HEK293 (cell line): ENCODE data around the gene NINJ2.

Experiments used
- CTCF ChIA-PET: fragments of 350-600 bp; formaldehyde crosslinking; extraction: SDS; loops from one replicate; lab custom pipeline; 2021; ENCODE audit warnings: antibody characterized with exemption; lab: Yijun Ruan, JAX
- POLR2A ChIA-PET: fragments of 300-600 bp; formaldehyde crosslinking; extraction: SDS; loops from one replicate; lab custom pipeline; 2020; ENCODE audit warnings: antibody characterized with exemption, inconsistent platforms; lab: Yijun Ruan, JAX
- H3K27ac ChIP-seq: fragments of 200-500 bp; sonication (Bioruptor generic); 2 replicates; pipeline ENCODE4 v1.5.1; 2014; ENCODE audit warnings: low read depth, low read length, control low read depth, inconsistent platforms; ENCODE audit errors: extremely low read depth
- H3K36me3 ChIP-seq, 2 experiments: fragments of 200-500 bp in 1 of 2; sonication (Bioruptor generic) in 1 of 2; 1 replicate in 1 of 2; 2 replicates in 1 of 2; pipeline ENCODE4 v1.5.1; 2014 to 2017; ENCODE audit warnings: inconsistent platforms in 2 of 2, low read length in 2 of 2; ENCODE audit not compliant: control insufficient read depth in 2 of 2, insufficient read depth in 1 of 2
- H3K4me1 ChIP-seq: fragments of 200-500 bp; sonication (Bioruptor generic); 2 replicates; pipeline ENCODE4 v1.5.1; 2014; ENCODE audit warnings: mild to moderate bottlenecking, low read length, inconsistent platforms; ENCODE audit not compliant: control insufficient read depth, insufficient read depth
- H3K4me3 ChIP-seq: 2 replicates; pipeline ENCODE4 v1.5.1; 2011; ENCODE audit warnings: low read depth, mild to moderate bottlenecking, control low read depth, low read length, moderate library complexity
- H3K9me3 ChIP-seq: fragments of 200-500 bp; sonication (Bioruptor generic); 2 replicates; pipeline ENCODE4 v1.5.1; 2014; ENCODE audit warnings: low read depth, low read length, inconsistent platforms; ENCODE audit not compliant: control insufficient read depth, insufficient read depth
- KLF16 ChIP-seq: fragments of 450-650 bp; formaldehyde crosslinking; IDR thresholded peaks from 2 replicates; pipeline ENCODE4 v1.5.1; 2017; ENCODE audit warnings: missing biosample characterization, missing genetic modification characterization
- KLF8 ChIP-seq: fragments of 450-650 bp; formaldehyde crosslinking; IDR thresholded peaks from 2 replicates; pipeline ENCODE4 v1.5.1; 2016; ENCODE audit warnings: missing biosample characterization, missing genetic modification characterization
- SP7 ChIP-seq: fragments of 450-650 bp; formaldehyde crosslinking; IDR thresholded peaks from 2 replicates; pipeline ENCODE4 v1.5.1; 2016; ENCODE audit warnings: missing biosample characterization, missing genetic modification characterization
- WT1 ChIP-seq: fragments of 450-650 bp; formaldehyde crosslinking; IDR thresholded peaks from 2 replicates; pipeline ENCODE4 v1.5.1; 2016; ENCODE audit warnings: missing biosample characterization, missing genetic modification characterization
- ZNF2 ChIP-seq: fragments of 450-650 bp; formaldehyde crosslinking; IDR thresholded peaks from 2 replicates; pipeline ENCODE4 v1.5.1; 2016; ENCODE audit warnings: missing biosample characterization, missing genetic modification characterization
- ZNF214 ChIP-seq: fragments of 450-650 bp; formaldehyde crosslinking; IDR thresholded peaks from 2 replicates; pipeline ENCODE4 v1.5.1; 2017; ENCODE audit warnings: missing biosample characterization, mild to moderate bottlenecking, missing genetic modification characterization, borderline replicate concordance
- ZNF266 ChIP-seq: fragments of 450-650 bp; formaldehyde crosslinking; IDR thresholded peaks from 2 replicates; pipeline ENCODE4 v1.5.1; 2016; ENCODE audit warnings: missing biosample characterization, missing genetic modification characterization, low read depth
- ZNF391 ChIP-seq: fragments of 450-650 bp; formaldehyde crosslinking; IDR thresholded peaks from 2 replicates; pipeline ENCODE4 v1.5.1; 2016; ENCODE audit warnings: low read depth, missing biosample characterization, missing genetic modification characterization, borderline replicate concordance
- ZNF423 ChIP-seq: fragments of 450-650 bp; formaldehyde crosslinking; IDR thresholded peaks from 2 replicates; pipeline ENCODE4 v1.5.1; 2016; ENCODE audit warnings: missing biosample characterization, missing genetic modification characterization
- ZNF555 ChIP-seq: fragments of 450-650 bp; formaldehyde crosslinking; conservative IDR thresholded peaks from 2 replicates; pipeline ENCODE4 v1.5.1; 2017; ENCODE audit warnings: missing biosample characterization, mild to moderate bottlenecking, missing genetic modification characterization, inconsistent platforms
- ZNF558 ChIP-seq: fragments of 450-650 bp; formaldehyde crosslinking; IDR thresholded peaks from 2 replicates; pipeline ENCODE4 v1.5.1; 2016; ENCODE audit warnings: missing biosample characterization, missing genetic modification characterization
- ZNF610 ChIP-seq: fragments of 450-650 bp; formaldehyde crosslinking; IDR thresholded peaks from 2 replicates; pipeline ENCODE4 v1.5.1; 2016; ENCODE audit warnings: missing biosample characterization, missing genetic modification characterization, borderline replicate concordance
- ZNF664 ChIP-seq: fragments of 450-650 bp; formaldehyde crosslinking; IDR thresholded peaks from 2 replicates; pipeline ENCODE4 v1.5.1; 2016; ENCODE audit warnings: missing biosample characterization, missing genetic modification characterization
- ZNF843 ChIP-seq: fragments of 450-650 bp; formaldehyde crosslinking; IDR thresholded peaks from 2 replicates; pipeline ENCODE4 v1.5.1; 2016; ENCODE audit warnings: missing biosample characterization, missing genetic modification characterization
- TF ChIP-seq, protein P1 (sequence below): fragments of 450-650 bp; formaldehyde crosslinking; IDR thresholded peaks from 2 replicates; pipeline ENCODE4 v1.5.1; 2017; ENCODE audit warnings: missing biosample characterization, missing genetic modification characterization
- TF ChIP-seq, protein P2 (sequence below): fragments of 450-650 bp; formaldehyde crosslinking; IDR thresholded peaks from 2 replicates; pipeline ENCODE4 v1.5.1; 2016; ENCODE audit warnings: missing biosample characterization, missing genetic modification characterization, low read depth
- TF ChIP-seq, protein P3 (sequence below): fragments of 450-650 bp; IDR thresholded peaks from 2 replicates; pipeline ENCODE4 v1.5.1; 2018; ENCODE audit warnings: missing biosample characterization, missing genetic modification characterization
- TF ChIP-seq, protein P4 (sequence below): fragments of 450-650 bp; formaldehyde crosslinking; IDR thresholded peaks from 2 replicates; pipeline ENCODE4; 2016; ENCODE audit warnings: missing biosample characterization, missing genetic modification characterization

The NINJ2 gene

DNA sequence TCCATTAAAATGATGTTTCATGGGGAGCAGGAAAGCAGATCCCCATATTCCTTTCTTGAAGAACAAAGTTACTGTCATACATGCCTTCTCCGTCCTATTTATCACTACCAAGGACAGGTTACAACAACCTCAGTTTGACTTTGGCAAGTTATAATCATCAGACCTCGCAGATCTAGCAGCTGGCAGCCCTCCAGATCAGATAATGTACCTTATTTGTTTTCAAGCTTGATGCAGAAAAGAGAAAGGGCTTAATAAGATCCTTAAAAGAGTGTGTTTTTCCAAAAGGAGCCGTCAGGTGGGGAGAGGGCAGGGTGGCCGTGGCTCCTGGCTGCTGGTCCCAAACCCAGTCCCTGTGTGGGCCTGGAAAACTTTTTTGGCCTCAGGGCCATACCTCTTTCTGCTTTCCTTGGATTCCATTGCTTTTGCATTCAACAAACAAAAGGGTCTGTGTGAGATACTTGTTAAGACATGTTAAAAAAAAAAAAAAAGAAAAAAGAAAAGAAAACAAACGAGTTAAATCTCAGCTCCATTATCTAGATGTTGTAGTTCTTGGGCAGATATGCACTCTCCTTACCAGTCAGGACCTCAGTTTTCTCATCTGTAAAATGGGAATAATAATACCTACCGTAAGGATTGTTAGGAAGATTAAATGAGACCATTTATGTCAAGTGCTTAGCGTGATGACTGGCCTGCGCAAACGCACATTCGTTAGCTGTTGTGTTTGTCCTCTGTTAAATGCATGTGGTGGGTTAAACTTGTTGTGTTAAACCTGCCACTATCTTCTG, 138.9 kb downstream of the NINJ2 start:
- Histone ChIP-seq H3K4me1 (no peaks in the 10 kb centered on the region), H3K27ac (no peak overlapping the region), H3K36me3 (no peaks in the 10 kb centered on the region), H3K4me3 (no peak overlapping the region), H3K9me3 (no peaks in the 10 kb centered on the region)
- ChIA-PET POLR2A (interaction anchor here (0.6 kb wide), 1 partner anchor 14 kb away, joined by 7 read pairs; no protein-coding TSS in a partner anchor), CTCF (interaction anchor here (0.9 to 1.1 kb wide), 2 partner anchors 23 to 82 kb away, joined by 3 to 4 read pairs; no protein-coding TSS in a partner anchor)
- TF ChIP-seq ZNF214, result no peak
- no peak for TF ChIP-seq ZNF610
- TF ChIP-seq SP7 (tag by site-specific recombination), result 0 out of 2 replicates have a peak, but pooled peaks have one; percentile 41
- TF ChIP-seq, protein P1, sequence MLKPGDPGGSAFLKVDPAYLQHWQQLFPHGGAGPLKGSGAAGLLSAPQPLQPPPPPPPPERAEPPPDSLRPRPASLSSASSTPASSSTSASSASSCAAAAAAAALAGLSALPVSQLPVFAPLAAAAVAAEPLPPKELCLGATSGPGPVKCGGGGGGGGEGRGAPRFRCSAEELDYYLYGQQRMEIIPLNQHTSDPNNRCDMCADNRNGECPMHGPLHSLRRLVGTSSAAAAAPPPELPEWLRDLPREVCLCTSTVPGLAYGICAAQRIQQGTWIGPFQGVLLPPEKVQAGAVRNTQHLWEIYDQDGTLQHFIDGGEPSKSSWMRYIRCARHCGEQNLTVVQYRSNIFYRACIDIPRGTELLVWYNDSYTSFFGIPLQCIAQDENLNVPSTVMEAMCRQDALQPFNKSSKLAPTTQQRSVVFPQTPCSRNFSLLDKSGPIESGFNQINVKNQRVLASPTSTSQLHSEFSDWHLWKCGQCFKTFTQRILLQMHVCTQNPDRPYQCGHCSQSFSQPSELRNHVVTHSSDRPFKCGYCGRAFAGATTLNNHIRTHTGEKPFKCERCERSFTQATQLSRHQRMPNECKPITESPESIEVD, result peak; percentile 38; the same call in 1 of the 2 replicates
- peak; percentile 11; the same call in 1 of the 2 replicates for TF ChIP-seq KLF8 (tag by site-specific recombination)
- 0 out of 2 replicates have a peak, but pooled peaks have one; percentile 18 for TF ChIP-seq ZNF664 (tag by site-specific recombination)
- TF ChIP-seq, protein P2, sequence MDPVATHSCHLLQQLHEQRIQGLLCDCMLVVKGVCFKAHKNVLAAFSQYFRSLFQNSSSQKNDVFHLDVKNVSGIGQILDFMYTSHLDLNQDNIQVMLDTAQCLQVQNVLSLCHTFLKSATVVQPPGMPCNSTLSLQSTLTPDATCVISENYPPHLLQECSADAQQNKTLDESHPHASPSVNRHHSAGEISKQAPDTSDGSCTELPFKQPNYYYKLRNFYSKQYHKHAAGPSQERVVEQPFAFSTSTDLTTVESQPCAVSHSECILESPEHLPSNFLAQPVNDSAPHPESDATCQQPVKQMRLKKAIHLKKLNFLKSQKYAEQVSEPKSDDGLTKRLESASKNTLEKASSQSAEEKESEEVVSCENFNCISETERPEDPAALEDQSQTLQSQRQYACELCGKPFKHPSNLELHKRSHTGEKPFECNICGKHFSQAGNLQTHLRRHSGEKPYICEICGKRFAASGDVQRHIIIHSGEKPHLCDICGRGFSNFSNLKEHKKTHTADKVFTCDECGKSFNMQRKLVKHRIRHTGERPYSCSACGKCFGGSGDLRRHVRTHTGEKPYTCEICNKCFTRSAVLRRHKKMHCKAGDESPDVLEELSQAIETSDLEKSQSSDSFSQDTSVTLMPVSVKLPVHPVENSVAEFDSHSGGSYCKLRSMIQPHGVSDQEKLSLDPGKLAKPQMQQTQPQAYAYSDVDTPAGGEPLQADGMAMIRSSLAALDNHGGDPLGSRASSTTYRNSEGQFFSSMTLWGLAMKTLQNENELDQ (tag by site-specific recombination), result no peak
- TF ChIP-seq ZNF2 (tag by site-specific recombination), result no peak

DNA sequence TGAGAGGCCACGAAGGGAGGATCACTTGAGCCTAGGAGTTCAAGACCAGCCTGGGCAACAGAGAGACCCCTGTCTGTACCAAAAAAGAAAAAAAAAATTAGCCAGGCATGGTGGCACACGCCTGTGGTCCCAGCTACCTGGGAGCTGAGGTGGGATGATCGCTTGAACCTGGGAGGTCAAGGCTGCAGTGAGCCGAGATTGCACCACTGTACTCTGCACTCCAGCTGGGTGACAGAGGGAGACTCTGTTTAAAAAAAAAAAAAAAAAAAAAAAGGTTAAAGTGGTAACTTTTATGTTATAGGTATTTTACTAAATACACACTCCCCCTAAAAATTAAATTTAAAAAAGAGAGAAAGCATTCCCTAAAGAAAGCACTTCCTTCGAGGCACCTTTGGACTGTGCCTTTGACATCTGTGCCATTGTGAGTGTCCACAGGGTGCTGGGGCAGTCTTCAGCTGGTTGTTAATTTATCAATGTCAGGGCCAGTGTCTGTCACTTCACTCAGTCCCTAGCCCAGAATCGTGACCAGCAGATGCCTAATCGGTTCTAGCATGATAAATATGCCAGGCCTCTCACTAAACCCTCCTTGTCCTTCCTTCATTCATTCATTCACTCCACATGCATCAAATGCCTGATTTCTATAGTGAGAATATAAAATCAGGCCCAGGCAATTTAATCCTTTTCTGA, 140.4 kb downstream of the NINJ2 start:
- Histone ChIP-seq H3K36me3 (no peaks in the 10 kb centered on the region), H3K27ac (no peak overlapping the region), H3K4me1 (no peaks in the 10 kb centered on the region), H3K4me3 (no peak overlapping the region), H3K9me3 (no peaks in the 10 kb centered on the region)
- TF ChIP-seq KLF16 (tag by site-specific recombination), result no peak
- ChIA-PET POLR2A (no interaction called here), CTCF (interaction anchor here (0.6 kb wide), 1 partner anchor 75 kb away, joined by 7 read pairs; no protein-coding TSS in a partner anchor)

DNA sequence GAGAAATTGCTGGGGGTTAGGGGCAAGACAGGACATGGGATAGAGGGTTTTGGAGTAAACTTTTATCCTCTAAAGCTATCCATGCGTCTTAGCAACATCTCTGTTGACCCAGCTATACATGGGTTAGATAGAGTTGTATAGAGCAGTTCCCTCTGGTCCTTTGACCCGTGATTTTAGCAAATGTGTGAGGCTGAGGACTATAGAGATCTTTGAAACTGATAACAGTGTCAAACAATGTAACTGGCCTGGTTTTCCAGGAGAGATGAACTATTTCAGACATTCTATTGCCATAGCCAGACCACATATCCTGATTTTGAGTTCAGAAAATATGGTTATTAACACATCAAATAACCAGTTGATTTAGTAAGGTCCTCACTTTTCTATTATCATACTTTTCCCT, 143.1 kb downstream of the NINJ2 start:
- TF ChIP-seq ZNF610 (no peak), ZNF266 (tag by site-specific recombination) (no peak), ZNF423 (tag by site-specific recombination) (no peak), ZNF555 (no peak), WT1 (tag by site-specific recombination) (no peak), ZNF391 (tag by site-specific recombination) (no peak), ZNF558 (no peak), ZNF843 (tag by site-specific recombination) (no peak)
- TF ChIP-seq, protein P3, sequence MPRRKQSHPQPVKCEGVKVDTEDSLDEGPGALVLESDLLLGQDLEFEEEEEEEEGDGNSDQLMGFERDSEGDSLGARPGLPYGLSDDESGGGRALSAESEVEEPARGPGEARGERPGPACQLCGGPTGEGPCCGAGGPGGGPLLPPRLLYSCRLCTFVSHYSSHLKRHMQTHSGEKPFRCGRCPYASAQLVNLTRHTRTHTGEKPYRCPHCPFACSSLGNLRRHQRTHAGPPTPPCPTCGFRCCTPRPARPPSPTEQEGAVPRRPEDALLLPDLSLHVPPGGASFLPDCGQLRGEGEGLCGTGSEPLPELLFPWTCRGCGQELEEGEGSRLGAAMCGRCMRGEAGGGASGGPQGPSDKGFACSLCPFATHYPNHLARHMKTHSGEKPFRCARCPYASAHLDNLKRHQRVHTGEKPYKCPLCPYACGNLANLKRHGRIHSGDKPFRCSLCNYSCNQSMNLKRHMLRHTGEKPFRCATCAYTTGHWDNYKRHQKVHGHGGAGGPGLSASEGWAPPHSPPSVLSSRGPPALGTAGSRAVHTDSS, result no peak
- TF ChIP-seq, protein P4, sequence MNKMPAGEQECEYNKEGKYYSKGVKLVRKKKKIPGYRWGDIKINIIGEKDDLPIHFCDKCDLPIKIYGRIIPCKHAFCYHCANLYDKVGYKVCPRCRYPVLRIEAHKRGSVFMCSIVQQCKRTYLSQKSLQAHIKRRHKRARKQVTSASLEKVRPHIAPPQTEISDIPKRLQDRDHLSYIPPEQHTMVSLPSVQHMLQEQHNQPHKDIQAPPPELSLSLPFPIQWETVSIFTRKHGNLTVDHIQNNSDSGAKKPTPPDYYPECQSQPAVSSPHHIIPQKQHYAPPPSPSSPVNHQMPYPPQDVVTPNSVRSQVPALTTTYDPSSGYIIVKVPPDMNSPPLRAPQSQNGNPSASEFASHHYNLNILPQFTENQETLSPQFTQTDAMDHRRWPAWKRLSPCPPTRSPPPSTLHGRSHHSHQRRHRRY (tag by site-specific recombination), result no peak
- ChIA-PET CTCF (interaction anchor here (1.0 to 2.1 kb wide), 6 partner anchors 10 to 78 kb away, joined by 3 to 7 read pairs (median 4); no protein-coding TSS in a partner anchor), POLR2A (no interaction called here)
- Histone ChIP-seq H3K36me3 (no peaks in the 10 kb centered on the region), H3K4me3 (no peak overlapping the region), H3K27ac (no peak overlapping the region), H3K9me3 (no peaks in the 10 kb centered on the region), H3K4me1 (no peaks in the 10 kb centered on the region)
